GM12878 (cell line): ENCODE data around the gene C1orf210.

Experiments
- CBFB ChIP-seq: IDR thresholded peaks from 2 replicates; pipeline ENCODE4 v1.6.1; 2016; ENCODE audit warnings: antibody characterized with exemption, low read depth
- CBX5 ChIP-seq: sonication (generic); IDR thresholded peaks from 2 replicates; pipeline ENCODE4 v1.6.1; 2016; ENCODE audit warnings: low read depth, moderate library complexity, mild to moderate bottlenecking, inconsistent platforms
- CTCF ChIP-seq, 3 experiments: IDR thresholded peaks in 2 of 3; conservative IDR thresholded peaks in 1 of 3; 2 replicates each; pipeline ENCODE4 v1.5.1; 2011; ENCODE audit warnings: low read depth in 3 of 3, low read length in 3 of 3, mild to moderate bottlenecking in 3 of 3, control low read depth in 2 of 3, moderate library complexity in 2 of 3, inconsistent platforms in 1 of 3, mixed read lengths in 1 of 3; ENCODE audit not compliant: control insufficient read depth in 2 of 3, insufficient read depth in 1 of 3; ENCODE audit errors: extremely low read depth in 1 of 3
- E2F4 ChIP-seq: IDR thresholded peaks from 2 replicates; pipeline ENCODE4 v1.6.1; 2012; ENCODE audit warnings: low read depth, low read length, improper control_type of control experiment
- EZH2 ChIP-seq: IDR thresholded peaks from 2 replicates; pipeline ENCODE4 v1.6.1; 2012; ENCODE audit warnings: low read depth, mild to moderate bottlenecking, control low read depth, inconsistent platforms, low read length, borderline replicate concordance; ENCODE audit not compliant: control insufficient read depth
- NR2C2 ChIP-seq: IDR thresholded peaks from 2 replicates; pipeline ENCODE4 v1.6.1; 2011; ENCODE audit warnings: borderline replicate concordance, low read depth; ENCODE audit not compliant: control insufficient read depth, insufficient read length
- PBX3 ChIP-seq: IDR thresholded peaks from 2 replicates; pipeline ENCODE4 v1.6.1; 2011; ENCODE audit warnings: mild to moderate bottlenecking, low read depth, low read length, moderate library complexity; ENCODE audit not compliant: insufficient replicate concordance
- RB1 ChIP-seq: fragments of 450-650 bp; formaldehyde crosslinking; IDR thresholded peaks from 2 replicates; pipeline ENCODE4 v1.6.1; 2017; ENCODE audit warnings: mild to moderate bottlenecking, borderline replicate concordance
- TCF12 ChIP-seq: IDR thresholded peaks from 2 replicates; pipeline ENCODE4 v1.6.1; 2011; ENCODE audit warnings: low read depth, mild to moderate bottlenecking, low read length
- ZBTB11 ChIP-seq: fragments of 450-650 bp; formaldehyde crosslinking; IDR thresholded peaks from 2 replicates; pipeline ENCODE4 v1.5.0; 2022; ENCODE audit warnings: mild to moderate bottlenecking, missing genetic modification characterization
- ZBTB4 ChIP-seq: fragments of 450-650 bp; formaldehyde crosslinking; IDR thresholded peaks from 2 replicates; pipeline ENCODE4 v1.4.0; 2022; ENCODE audit warnings: mild to moderate bottlenecking, moderate library complexity
- ZBTB40 ChIP-seq: fragments of 450-650 bp; IDR thresholded peaks from 2 replicates; pipeline ENCODE4 v1.6.1; 2016; ENCODE audit warnings: mild to moderate bottlenecking, moderate library complexity, borderline replicate concordance
- ZNF24 ChIP-seq: fragments of 450-650 bp; IDR thresholded peaks from 2 replicates; pipeline ENCODE4 v1.6.1; 2017; ENCODE audit warnings: antibody characterized with exemption, mild to moderate bottlenecking
- ZNF274 ChIP-seq: IDR thresholded peaks from one replicate; pipeline ENCODE4 v1.8.0; 2011; ENCODE audit not compliant: insufficient read length, insufficient read depth

GRCh38 chr1:43275826-43276620 lies 9.4 kb downstream of the C1orf210 start:
- TF ChIP-seq CTCF (IDR thresholded peaks at IDR 0.05 in 2 of 3, conservative IDR thresholded peaks at IDR 0.05 in 1 of 3; ENCODE audit: control insufficient read depth in 2 of 3, extremely low read depth in 1 of 3, insufficient read depth in 1 of 3, low read depth in 3 of 3, low read length in 3 of 3) (no peak), ZBTB4 (no peak), EZH2 (no peak), ZBTB40 (no peak), ZBTB11 (CRISPR knock-in tag) (no peak), CBFB (no peak), NR2C2 (no peak), ZNF24 (no peak), ZNF274 (no peak), RB1 (no peak), CBX5 (no peak), PBX3 (no peak), TCF12 (no peak), E2F4 (no peak)
